A549 (cell line): Measurements from ENCODE around the gene CHPT1. TPM values are rescaled to one million over a fixed set of nuclear protein-coding genes. Genes with fewer than 3 reads are reported as not detected.

Source experiments
- ATAC-seq, 2 experiments: fragments of 200-7000 bp in 1 of 2; fragments of >200 bp in 1 of 2; cut with Nextera tagmentation in 1 of 2; cut with Tn5 transposase in 1 of 2; 3 replicates each; pipeline versions ENCODE4 v1.8.0 to v1.9.1; 2018 to 2020; ENCODE audit warnings: mild to moderate bottlenecking in 1 of 2, moderate library complexity in 1 of 2
- CTCF ChIA-PET: fragments of 300-600 bp; sonication (Branson Sonifier 250); formaldehyde crosslinking; extraction: SDS; loops from one replicate; lab custom pipeline; 2021; ENCODE audit warnings: antibody characterized with exemption, inconsistent platforms; lab: Yijun Ruan, JAX
- POLR2A ChIA-PET: fragments of 350-600 bp; formaldehyde crosslinking; extraction: SDS; loops from one replicate; lab custom pipeline; 2021; ENCODE audit warnings: antibody characterized with exemption, inconsistent platforms; lab: Yijun Ruan, JAX
- DNase-seq, 2 experiments: peaks; one replicate each; pipeline versions ENCODE4 v3.0.0 to v3.0.0-alpha.2; 2011 to 2016; ENCODE audit warnings: low read depth in 1 of 2, low spot score in 1 of 2
- FAIRE-seq: peaks from 2 replicates; lab custom pipeline; 2011; peaks lifted over from hg19 to GRCh38; lab: Jason Lieb, UNC
- H3K27ac ChIP-seq, 2 experiments: fragments of >200 bp; sonication (Bioruptor Twin); formaldehyde crosslinking; 3 replicates each; pipeline ENCODE4 v1.5.1; 2016 to 2017
- H3K4me1 ChIP-seq: fragments of >200 bp; sonication (Bioruptor Twin); formaldehyde crosslinking; 3 replicates; pipeline ENCODE4 v1.6.1; 2016
- H3K4me2 ChIP-seq: fragments of >200 bp; sonication (Bioruptor Twin); formaldehyde crosslinking; 3 replicates; pipeline ENCODE4 v1.6.1; 2016
- H3K4me3 ChIP-seq: fragments of >200 bp; sonication (Bioruptor Twin); formaldehyde crosslinking; 3 replicates; pipeline ENCODE4 v1.5.1; 2016
- H3K9me3 ChIP-seq: fragments of >200 bp; sonication (Bioruptor Twin); formaldehyde crosslinking; 3 replicates; pipeline ENCODE4 v1.6.1; 2016
- ATOH8 ChIP-seq: fragments of 250-450 bp; sonication (Bioruptor Pico); IDR thresholded peaks from 2 replicates; pipeline ENCODE4 v1.5.0; 2020; ENCODE audit warnings: low read depth, mild to moderate bottlenecking, moderate library complexity
- BCL3 ChIP-seq: fragments of >200 bp; sonication (Bioruptor Twin); formaldehyde crosslinking; IDR thresholded peaks from 3 replicates; pipeline ENCODE4 v1.6.1; 2016
- BHLHE40 ChIP-seq: IDR thresholded peaks from 2 replicates; pipeline ENCODE4 v1.6.1; 2012; ENCODE audit warnings: low read depth, low read length, inconsistent platforms
- EHF ChIP-seq: fragments of 250-450 bp; sonication (Bioruptor Pico); IDR thresholded peaks from 2 replicates; pipeline ENCODE4 v1.5.0; 2020; ENCODE audit warnings: mild to moderate bottlenecking
- EHMT2 ChIP-seq: fragments of 200-600 bp; sonication (generic); IDR thresholded peaks from 2 replicates; pipeline ENCODE4 v1.6.1; 2016; ENCODE audit warnings: antibody characterized with exemption, low read depth, mild to moderate bottlenecking, moderate library complexity
- FOSB ChIP-seq: fragments of 250-450 bp; sonication (Bioruptor Pico); IDR thresholded peaks from 2 replicates; pipeline ENCODE4 v1.5.0; 2020; ENCODE audit warnings: mild to moderate bottlenecking, moderate library complexity
- FOSL2 ChIP-seq, 2 experiments: fragments of 450-650 bp in 1 of 2; fragments of >200 bp in 1 of 2; sonication (Bioruptor Twin) in 1 of 2; formaldehyde crosslinking; IDR thresholded peaks; 2 replicates each; pipeline versions ENCODE4 v1.5.0 to v1.6.1; 2016 to 2020; ENCODE audit warnings: mild to moderate bottlenecking in 1 of 2, moderate library complexity in 1 of 2
- FOXS1 ChIP-seq: fragments of 250-450 bp; sonication (Bioruptor Pico); IDR thresholded peaks from 2 replicates; pipeline ENCODE4 v1.5.0; 2020; ENCODE audit warnings: mild to moderate bottlenecking, moderate library complexity
- GATA3 ChIP-seq: IDR thresholded peaks from 2 replicates; pipeline ENCODE4 v1.6.1; 2012; ENCODE audit warnings: borderline replicate concordance
- HOXB5 ChIP-seq: fragments of 250-450 bp; sonication (Bioruptor Pico); IDR thresholded peaks from 2 replicates; pipeline ENCODE4 v1.5.0; 2020; ENCODE audit warnings: mild to moderate bottlenecking, moderate library complexity
- KDM1A ChIP-seq: fragments of 200-600 bp; sonication (generic); IDR thresholded peaks from 2 replicates; pipeline ENCODE4 v1.6.1; 2016; ENCODE audit warnings: low read depth, mild to moderate bottlenecking
- KDM5A ChIP-seq: fragments of 200-600 bp; sonication (generic); IDR thresholded peaks from 2 replicates; pipeline ENCODE4 v1.6.1; 2016; ENCODE audit warnings: antibody characterized with exemption, mild to moderate bottlenecking
- MAFK ChIP-seq: fragments of 450-650 bp; IDR thresholded peaks from 2 replicates; pipeline ENCODE4 v1.6.1; 2014; ENCODE audit not compliant: partially characterized antibody
- MAX ChIP-seq: IDR thresholded peaks from 2 replicates; pipeline ENCODE4 v1.6.1; 2012
- MAZ ChIP-seq: fragments of 150-350 bp; IDR thresholded peaks from 2 replicates; pipeline ENCODE4 v1.6.1; 2014; ENCODE audit warnings: antibody characterized with exemption, low read depth, low read length, borderline replicate concordance
- MYC ChIP-seq: IDR thresholded peaks from 2 replicates; pipeline ENCODE4 v1.6.1; 2012; ENCODE audit warnings: mild to moderate bottlenecking, inconsistent platforms, low read length, improper control_type of control experiment, borderline replicate concordance
- NPAS2 ChIP-seq: fragments of 250-450 bp; sonication (Bioruptor Pico); IDR thresholded peaks from 2 replicates; pipeline ENCODE4 v1.8.0; 2022; ENCODE audit warnings: mild to moderate bottlenecking, moderate library complexity, borderline replicate concordance
- NR3C1 ChIP-seq: fragments of >200 bp; sonication (Bioruptor Twin); formaldehyde crosslinking; IDR thresholded peaks from 3 replicates; pipeline ENCODE4 v1.6.1; 2017
- PHF8 ChIP-seq: fragments of 200-600 bp; sonication (generic); IDR thresholded peaks from 2 replicates; pipeline ENCODE4 v1.6.1; 2016; ENCODE audit warnings: low read depth, mild to moderate bottlenecking, antibody characterized with exemption, moderate library complexity, borderline replicate concordance
- POLR2A ChIP-seq: IDR thresholded peaks from 2 replicates; pipeline ENCODE4 v1.6.1; 2012; ENCODE audit warnings: mild to moderate bottlenecking, low read length
- POLR2AphosphoS2 ChIP-seq: conservative IDR thresholded peaks from 2 replicates; pipeline ENCODE4 v1.6.1; 2012; ENCODE audit warnings: low read length, improper control_type of control experiment, inconsistent platforms
- RAD21 ChIP-seq, 2 experiments: fragments of >200 bp in 1 of 2; sonication (Bioruptor Twin) in 1 of 2; formaldehyde crosslinking in 1 of 2; IDR thresholded peaks in 1 of 2; conservative IDR thresholded peaks in 1 of 2; 2 replicates in 1 of 2; 3 replicates in 1 of 2; pipeline ENCODE4 v1.6.1; 2012 to 2018; ENCODE audit warnings: inconsistent platforms in 1 of 2
- RARB ChIP-seq: fragments of 250-450 bp; sonication (Bioruptor Pico); IDR thresholded peaks from 2 replicates; pipeline ENCODE4 v1.8.0; 2021; ENCODE audit warnings: mild to moderate bottlenecking, moderate library complexity
- RFX5 ChIP-seq: fragments of 450-650 bp; IDR thresholded peaks from 2 replicates; pipeline ENCODE4 v1.7.1; 2014; ENCODE audit warnings: antibody characterized with exemption, mild to moderate bottlenecking, moderate library complexity
- RNF2 ChIP-seq: fragments of 200-600 bp; sonication (generic); IDR thresholded peaks from 2 replicates; pipeline ENCODE4 v1.6.1; 2016; ENCODE audit warnings: low read depth, mild to moderate bottlenecking, antibody characterized with exemption, moderate library complexity, borderline replicate concordance
- SMC3 ChIP-seq: fragments of >200 bp; sonication (Bioruptor Twin); formaldehyde crosslinking; IDR thresholded peaks from 3 replicates; pipeline ENCODE4 v1.6.1; 2018; ENCODE audit warnings: inconsistent platforms
- SREBF2 ChIP-seq: fragments of 450-650 bp; IDR thresholded peaks from 2 replicates; pipeline ENCODE4 v1.6.1; 2014; ENCODE audit warnings: mild to moderate bottlenecking, moderate library complexity
- TP53 ChIP-seq: fragments of 250-450 bp; sonication (Bioruptor Pico); IDR thresholded peaks from 2 replicates; pipeline ENCODE4 v1.5.0; 2021; ENCODE audit warnings: mild to moderate bottlenecking, moderate library complexity
- USF2 ChIP-seq: fragments of 450-650 bp; IDR thresholded peaks from 2 replicates; pipeline ENCODE4 v1.6.1; 2014; ENCODE audit warnings: antibody characterized with exemption
- ZFP36 ChIP-seq: fragments of 450-650 bp; IDR thresholded peaks from 2 replicates; pipeline ENCODE4 v1.6.1; 2014; ENCODE audit warnings: borderline replicate concordance; ENCODE audit not compliant: partially characterized antibody
- ZNF302 ChIP-seq: fragments of 250-450 bp; sonication (Bioruptor Pico); IDR thresholded peaks from 2 replicates; pipeline ENCODE4 v1.9.0; 2021; ENCODE audit warnings: inconsistent platforms, mild to moderate bottlenecking, moderate library complexity
- ZSCAN20 ChIP-seq: fragments of 250-450 bp; sonication (Bioruptor Pico); IDR thresholded peaks from 2 replicates; pipeline ENCODE4 v1.8.0; 2022; ENCODE audit warnings: mild to moderate bottlenecking, moderate library complexity
- WGBS: methylation state at CpG from one replicate; pipeline ENCODE4 v1.1.6; 2017; ENCODE audit errors: missing lambda C conversion rate; 5-methylcytosine and 5-hydroxymethylcytosine counted together
- polyA plus RNA-seq, 4 experiments: library from polyadenylated mRNA; depleted of rRNA in 3 of 4; stranded (reverse); fragments of >200 nt; fragmentation: RNase III in 1 of 4; extraction: RNeasy Plus Mini Kit Qiagen cat#74134 plus additional on column Dnase treatment in 1 of 4; gene quantifications; 2 replicates in 3 of 4; 3 replicates in 1 of 4; pipeline ENCODE4 v1.2.3, GENCODE V29; 2011 to 2017

The CHPT1 gene
- polyA plus RNA-seq, 2 of the 4 experiments (the other 2 are of a cell fraction), result 52.0 to 102 TPM

- POLR2A ChIA-PET, result no interaction called here
- no peaks in the 10 kb centered on the region for H3K9me3 ChIP-seq
- H3K4me1 ChIP-seq, result peaks cover 6% of the 10 kb centered on the region; the same call in 1 of the 3 replicates
- CTCF ChIA-PET, result no interaction called here
- TF ChIP-seq MAFK, result no peak
- TF ChIP-seq NR3C1, result no peak
- TF ChIP-seq SMC3, result no peak
- no peak for TF ChIP-seq ZNF302
- TF ChIP-seq BCL3, result no peak
- TF ChIP-seq ZFP36, result no peak
- no peak for TF ChIP-seq EHMT2
- TF ChIP-seq TP53 (CRISPR knock-in tag), result no peak
- TF ChIP-seq FOSL2 (IDR thresholded peaks at IDR 0.05), result no peak
- no peak for TF ChIP-seq FOSL2 (CRISPR knock-in tag; IDR thresholded peaks at IDR 0.05)
- no peak for TF ChIP-seq NPAS2 (CRISPR knock-in tag)
- TF ChIP-seq FOSB (CRISPR knock-in tag), result no peak
- TF ChIP-seq KDM1A, result no peak
- TF ChIP-seq POLR2AphosphoS2, result no peak
- no peak for TF ChIP-seq MYC
- TF ChIP-seq BHLHE40, result no peak
- TF ChIP-seq, all 56 proteins: peak for 0
- FAIRE-seq (no peak), ATAC-seq (peak in 1 of 2 experiments; percentile 53; a peak in 1 of 6 replicates), DNase-seq (no peak)
- Histone ChIP-seq H3K27ac (no peak overlapping the region), H3K4me3 (no peak overlapping the region), H3K4me2 (no peak overlapping the region)
- WGBS, result 89% methylated on average over 1 of the region's 1 CpG
Measured at GRCh38 chr12:101686176-101686575, 11.3 kb upstream of the CHPT1 start.

- H3K27ac ChIP-seq, result no peak overlapping the region
- 33% methylated on average over 3 of the region's 3 CpGs for WGBS
- H3K4me1 ChIP-seq, result peaks cover 3% of the 10 kb centered on the region; the same call in 1 of the 3 replicates
- no peaks in the 10 kb centered on the region for H3K9me3 ChIP-seq
- H3K4me2 ChIP-seq, result no peak overlapping the region
- FAIRE-seq (no peak), DNase-seq (no peak), ATAC-seq (no peak)
- H3K4me3 ChIP-seq, result no peak overlapping the region
- ChIA-PET CTCF (no interaction called here), POLR2A (no interaction called here)
- no peak for TF ChIP-seq KDM5A
- no peak for TF ChIP-seq ZFP36
- no peak for TF ChIP-seq EHF (CRISPR knock-in tag)
- no peak for TF ChIP-seq POLR2A
- no peak for TF ChIP-seq HOXB5 (CRISPR knock-in tag)
- no peak for TF ChIP-seq MAX
- TF ChIP-seq RAD21 (conservative IDR thresholded peaks at IDR 0.05 in 1 of 2, IDR thresholded peaks at IDR 0.05 in 1 of 2), result no peak
- no peak for TF ChIP-seq NR3C1
Measured at GRCh38 chr12:101690544-101691098, 6.8 kb upstream of the CHPT1 start.

GRCh38 chr12:101691503-101692096, 5.8 kb upstream of the CHPT1 start:
- ChIA-PET CTCF (no interaction called here), POLR2A (no interaction called here)
- WGBS, result 52% methylated on average over 1 of the region's 1 CpG

More at GRCh38 chr12:101691503-101692096, 5.8 kb upstream of the CHPT1 start:
- TF ChIP-seq ATOH8 (no peak), KDM1A (no peak), MAZ (no peak), RARB (CRISPR knock-in tag) (no peak), ZSCAN20 (CRISPR knock-in tag) (no peak), PHF8 (no peak), HOXB5 (CRISPR knock-in tag) (no peak), SREBF2 (no peak), TP53 (CRISPR knock-in tag) (no peak), RNF2 (no peak), RFX5 (no peak), USF2 (no peak), GATA3 (no peak), FOXS1 (CRISPR knock-in tag) (no peak)
- Histone ChIP-seq H3K4me1 (0 out of 3 replicates have a peak, but pooled peaks cover under 1% of the 10 kb centered on the region), H3K9me3 (no peaks in the 10 kb centered on the region), H3K27ac (no peak overlapping the region), H3K4me2 (no peak overlapping the region), H3K4me3 (no peak overlapping the region)
- DNase-seq (no peak), ATAC-seq (no peak), FAIRE-seq (no peak)
